PC-9 (cell line): Measurements from ENCODE around the gene DRD2. TPM values are rescaled to one million over a fixed set of nuclear protein-coding genes. Genes with fewer than 3 reads are reported as not detected.

Experiments used
- BruUV-seq: library from RNA; stranded (reverse); fragments of 400-500 nt; replicated peaks from 2 replicates; lab custom pipeline; 2021; lab: Mats Ljungman, UMichigan
- CTCF ChIA-PET: fragments of 300-600 bp; sonication (Branson Sonifier 250); formaldehyde crosslinking; loops from one replicate; lab custom pipeline; 2022; ENCODE audit warnings: antibody characterized with exemption; lab: Charles Lee
- POLR2A ChIA-PET: fragments of 300-600 bp; sonication (Branson Sonifier 250); formaldehyde crosslinking; loops from one replicate; lab custom pipeline; 2022; ENCODE audit warnings: antibody characterized with exemption; ENCODE audit not compliant: unreplicated experiment; lab: Charles Lee
- DNase-seq, 2 experiments: peaks; one replicate each; pipeline versions ENCODE4 v3.0.0 to v3.0.0-alpha.2; 2015 to 2022; ENCODE audit warnings: mixed read lengths in 1 of 2
- H2AFZ ChIP-seq: fragments of 200-600 bp; sonication (generic); 2 replicates; pipeline ENCODE4 v1.8.1; 2017; ENCODE audit warnings: antibody characterized with exemption
- H3F3A ChIP-seq: fragments of 200-600 bp; sonication (generic); 2 replicates; pipeline ENCODE4 v1.8.1; 2017; ENCODE audit warnings: antibody characterized with exemption, mild to moderate bottlenecking, low read depth; ENCODE audit not compliant: insufficient read depth
- H3K27ac ChIP-seq: fragments of 200-600 bp; sonication (generic); 2 replicates; pipeline ENCODE4 v1.6.1; 2016; ENCODE audit warnings: mixed run types
- H3K27me3 ChIP-seq: fragments of 200-600 bp; sonication (generic); 2 replicates; pipeline ENCODE4 v1.6.1; 2016; ENCODE audit warnings: low read depth, mixed run types; ENCODE audit not compliant: insufficient read depth
- H3K36me3 ChIP-seq: fragments of 200-600 bp; sonication (generic); 2 replicates; pipeline ENCODE4 v1.6.1; 2016; ENCODE audit warnings: low read depth, mixed run types
- H3K4me1 ChIP-seq: fragments of 200-600 bp; sonication (generic); replicated peaks from 2 replicates; pipeline ENCODE4 v1.6.1; 2016; ENCODE audit warnings: mixed run types; ENCODE audit not compliant: insufficient read depth
- H3K4me2 ChIP-seq: fragments of 200-600 bp; sonication (generic); 2 replicates; pipeline ENCODE4 v1.6.1; 2017; ENCODE audit warnings: mixed run types
- H3K4me3 ChIP-seq: fragments of 200-600 bp; sonication (generic); 2 replicates; pipeline ENCODE4 v1.6.1; 2016; ENCODE audit warnings: mixed run types
- H3K79me2 ChIP-seq: fragments of 200-600 bp; sonication (generic); 2 replicates; pipeline ENCODE4 v1.6.1; 2017; ENCODE audit warnings: low read depth, mixed run types
- H3K9me2 ChIP-seq: fragments of 200-600 bp; sonication (generic); 2 replicates; pipeline ENCODE4 v1.8.1; 2017; ENCODE audit warnings: mild to moderate bottlenecking; ENCODE audit not compliant: insufficient read depth
- H3K9me3 ChIP-seq: fragments of 200-600 bp; sonication (generic); 2 replicates; pipeline ENCODE4 v1.8.1; 2016; ENCODE audit warnings: low read depth; ENCODE audit not compliant: insufficient read depth
- H4K20me1 ChIP-seq: fragments of 200-600 bp; sonication (generic); 2 replicates; pipeline ENCODE4 v1.8.1; 2017; ENCODE audit not compliant: insufficient read depth
- EZH2 ChIP-seq: fragments of 200-600 bp; sonication (generic); IDR thresholded peaks from 2 replicates; pipeline ENCODE4 v1.8.0; 2017; ENCODE audit warnings: antibody characterized with exemption, low read depth
- intact Hi-C: fragments of 100-400 bp; cut with micrococcal nuclease; formaldehyde crosslinking; loops from one replicate; pipeline ENCODE4 v1.10.0; 2022; ENCODE audit not compliant: unreplicated experiment
- microRNA-seq: library from miRNA; unstranded; fragments of <30 nt; microRNA quantifications from one replicate; pipeline ENCODE4 v1.2.0, GENCODE V29; 2021; ENCODE audit warnings: borderline number of aligned reads, borderline replicate concordance
- total RNA-seq: library from RNA; stranded (reverse); gene quantifications from 2 replicates; pipeline ENCODE4 v1.2.3, GENCODE V29; 2021
- TF ChIP-seq, protein P1 (sequence below): fragments of 200-600 bp; sonication (generic); conservative IDR thresholded peaks from 2 replicates; pipeline ENCODE4 v1.6.1; 2017; ENCODE audit warnings: mixed run types, antibody characterized with exemption, mild to moderate bottlenecking, moderate library complexity

Gene DRD2
- total RNA-seq, 1 experiment from 2014 or later = not detected

DNA sequence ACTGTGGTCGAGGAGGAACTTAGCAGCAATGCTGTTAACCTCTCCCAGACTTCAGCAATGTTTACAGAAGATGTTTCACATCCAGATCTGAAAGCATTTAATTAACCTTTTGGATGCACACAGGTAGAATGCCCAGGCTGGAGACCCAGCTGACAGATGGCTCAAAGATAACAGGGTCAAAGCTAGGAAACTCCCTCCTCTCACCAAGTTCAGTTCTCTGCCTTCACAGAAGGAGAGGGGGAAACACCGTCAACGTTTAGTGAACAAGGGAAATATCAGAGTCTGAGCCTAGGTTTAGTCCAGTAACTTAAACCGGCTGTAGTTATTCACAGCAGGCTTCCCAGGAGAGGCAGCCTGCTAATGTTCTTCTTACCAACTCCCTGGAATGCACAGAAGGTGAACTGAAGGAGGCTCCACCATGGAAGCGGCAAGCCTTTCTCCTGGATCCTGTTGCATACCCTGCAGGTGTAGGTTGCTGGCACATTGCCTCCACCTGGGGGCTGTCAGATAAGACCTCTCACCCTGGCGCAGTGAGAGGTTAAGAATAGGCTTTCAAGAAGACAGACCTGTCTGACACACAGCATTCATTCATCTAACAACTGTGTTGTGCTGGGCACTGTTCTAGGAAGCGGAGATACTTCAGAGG is 111.1 kb downstream of the DRD2 start:
- Histone ChIP-seq H3K36me3 (no peaks in the 10 kb centered on the region), H3F3A (no peaks in the 10 kb centered on the region), H3K4me1 (no peaks in the 10 kb centered on the region), H3K27me3 (no peaks in the 10 kb centered on the region), H3K4me3 (no peak overlapping the region), H2AFZ (no peak overlapping the region), H3K9me2 (no peaks in the 10 kb centered on the region), H3K27ac (no peak overlapping the region), H3K79me2 (no peaks in the 10 kb centered on the region), H4K20me1 (no peaks in the 10 kb centered on the region), H3K9me3 (no peaks in the 10 kb centered on the region), H3K4me2 (no peak overlapping the region)
- CTCF ChIA-PET = no interaction called here
- no TSS peak for BruUV-seq
- intact Hi-C loops = no loop called here
- POLR2A ChIA-PET = no interaction called here
- DNase-seq = no peak
- TF ChIP-seq EZH2 = no peak
- TF ChIP-seq, protein P1, sequence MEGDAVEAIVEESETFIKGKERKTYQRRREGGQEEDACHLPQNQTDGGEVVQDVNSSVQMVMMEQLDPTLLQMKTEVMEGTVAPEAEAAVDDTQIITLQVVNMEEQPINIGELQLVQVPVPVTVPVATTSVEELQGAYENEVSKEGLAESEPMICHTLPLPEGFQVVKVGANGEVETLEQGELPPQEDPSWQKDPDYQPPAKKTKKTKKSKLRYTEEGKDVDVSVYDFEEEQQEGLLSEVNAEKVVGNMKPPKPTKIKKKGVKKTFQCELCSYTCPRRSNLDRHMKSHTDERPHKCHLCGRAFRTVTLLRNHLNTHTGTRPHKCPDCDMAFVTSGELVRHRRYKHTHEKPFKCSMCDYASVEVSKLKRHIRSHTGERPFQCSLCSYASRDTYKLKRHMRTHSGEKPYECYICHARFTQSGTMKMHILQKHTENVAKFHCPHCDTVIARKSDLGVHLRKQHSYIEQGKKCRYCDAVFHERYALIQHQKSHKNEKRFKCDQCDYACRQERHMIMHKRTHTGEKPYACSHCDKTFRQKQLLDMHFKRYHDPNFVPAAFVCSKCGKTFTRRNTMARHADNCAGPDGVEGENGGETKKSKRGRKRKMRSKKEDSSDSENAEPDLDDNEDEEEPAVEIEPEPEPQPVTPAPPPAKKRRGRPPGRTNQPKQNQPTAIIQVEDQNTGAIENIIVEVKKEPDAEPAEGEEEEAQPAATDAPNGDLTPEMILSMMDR = no peak

DNA sequence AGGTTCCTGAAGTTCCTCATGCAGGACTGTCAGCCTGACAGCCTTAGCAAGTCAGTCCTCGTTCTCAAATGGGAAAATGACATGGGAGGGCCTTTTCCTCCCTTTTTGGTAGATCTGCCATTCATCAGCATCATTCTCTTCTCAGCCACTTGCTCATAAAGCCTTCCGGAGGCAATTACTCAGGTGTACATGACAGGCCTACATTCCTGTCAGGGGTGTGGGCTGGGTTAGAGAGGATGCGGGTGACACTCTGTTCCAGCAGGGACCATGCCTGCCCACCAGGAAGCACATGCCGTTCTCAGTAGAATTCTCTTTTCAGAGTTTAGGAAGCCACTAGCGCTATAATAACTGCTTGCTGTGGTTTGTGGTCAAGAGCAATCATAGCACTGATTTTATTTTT is 111.8 kb downstream of the DRD2 start:
- no peak for DNase-seq
- no peaks in the 10 kb centered on the region for H3K27me3 ChIP-seq
- no peak for TF ChIP-seq EZH2
- TF ChIP-seq, protein P1 = no peak
- no peaks in the 10 kb centered on the region for H3K79me2 ChIP-seq
- no peaks in the 10 kb centered on the region for H3F3A ChIP-seq
- intact Hi-C loops = no loop called here
- no peak overlapping the region for H3K4me3 ChIP-seq
- ChIA-PET POLR2A (no interaction called here), CTCF (no interaction called here)
- H3K4me2 ChIP-seq = no peak overlapping the region
- H3K9me2 ChIP-seq = no peaks in the 10 kb centered on the region
- H3K36me3 ChIP-seq = no peaks in the 10 kb centered on the region
- H2AFZ ChIP-seq = no peak overlapping the region
- no peaks in the 10 kb centered on the region for H4K20me1 ChIP-seq
- no peak overlapping the region for H3K27ac ChIP-seq
- no peaks in the 10 kb centered on the region for H3K4me1 ChIP-seq
- H3K9me3 ChIP-seq = no peaks in the 10 kb centered on the region
- BruUV-seq = no TSS peak

Small RNA genes lying within 50 kb of the gene (microRNA-seq; reads per million reads assigned to microRNA genes)
- gene MIR4301 = not detected

Other genes starting within 250 kb of the DRD2 start
- 24.8 and 25.0 TPM in 2 replicates for gene TTC12, start 160.8 kb downstream of the DRD2 start, total RNA-seq
- not detected in 2 replicates for gene ANKK1, start 87.6 kb downstream of the DRD2 start, total RNA-seq
- 0.33 and 0.83 TPM in 2 replicates for gene TMPRSS5, start 230.9 kb upstream of the DRD2 start, total RNA-seq